Aorta (tissue), 5 donors: ENCODE data around the gene CRELD1. TPM values are rescaled to one million over a fixed set of nuclear protein-coding genes. Genes with fewer than 3 reads are reported as not detected.

Experiments used
- ATAC-seq: fragments of 200-7000 bp; cut with Tn5 transposase; one replicate; pipeline ENCODE4 v1.9.1; 2022; ENCODE audit warnings: moderate library complexity; ENCODE audit not compliant: low FRiP score
- DNase-seq, 2 donors: peaks; one replicate each; pipeline ENCODE4 v3.0.0-alpha.2; 2020
- H3K27ac ChIP-seq, 2 donors: one replicate each; pipeline ENCODE4 v1.5.1; 2013; ENCODE audit warnings: low read length in 2 of 2, mild to moderate bottlenecking in 2 of 2, moderate library complexity in 2 of 2, control low read depth in 1 of 2, inconsistent platforms in 1 of 2, low read depth in 1 of 2
- H3K27me3 ChIP-seq, 2 donors: one replicate each; pipeline ENCODE4 v1.6.1; 2013; ENCODE audit warnings: control low read depth in 1 of 2, low read length in 1 of 2, mild to moderate bottlenecking in 1 of 2, moderate library complexity in 1 of 2; ENCODE audit not compliant: insufficient read depth in 2 of 2, control insufficient read depth in 1 of 2
- H3K36me3 ChIP-seq, 2 donors: one replicate each; pipeline ENCODE4 v1.6.1; 2013; ENCODE audit warnings: control low read depth in 1 of 2, low read length in 1 of 2, mild to moderate bottlenecking in 1 of 2; ENCODE audit not compliant: insufficient read depth in 2 of 2, control insufficient read depth in 1 of 2
- H3K4me1 ChIP-seq, 2 donors: one replicate each; pipeline ENCODE4 v1.6.1; 2013; ENCODE audit warnings: low read length in 2 of 2, control low read depth in 1 of 2, mild to moderate bottlenecking in 1 of 2, moderate library complexity in 1 of 2; ENCODE audit not compliant: insufficient read depth in 2 of 2, control insufficient read depth in 1 of 2
- H3K4me3 ChIP-seq, 2 donors: one replicate each; pipeline ENCODE4 v1.5.1; 2013; ENCODE audit warnings: low read length in 2 of 2, control low read depth in 1 of 2, mild to moderate bottlenecking in 1 of 2
- H3K9me3 ChIP-seq: one replicate; pipeline ENCODE4 v1.6.1; 2013; ENCODE audit warnings: mild to moderate bottlenecking, low read length; ENCODE audit not compliant: control insufficient read depth
- WGBS, 2 donors: extraction: QIAGEN DNeasy Blood & Tissue Kit; methylation state at CpG; one replicate each; pipeline ENCODE4 v1.1.7; 2013; 5-methylcytosine and 5-hydroxymethylcytosine counted together
- intact Hi-C, 2 donors: fragments of 100-400 bp; cut with DNase I; formaldehyde crosslinking; loops; one replicate each; pipeline versions ENCODE4 v1.14.2 to v1.15.0; 2022
- long read RNA-seq, 2 donors: library from polyadenylated mRNA; unstranded; transcript quantifications; one replicate each; pipeline ENCODE4 v2.0.0, GENCODE V29; 2020 to 2021
- polyA plus RNA-seq, 2 donors: library from polyadenylated mRNA; stranded (reverse); fragments of 200-250 nt; gene quantifications; one replicate each; pipeline ENCODE4 v1.2.3, GENCODE V29; 2013
- total RNA-seq, 2 donors: library from RNA; stranded (reverse); fragmentation: NEBNext Ultra II Directional; extraction: Animal tissue kit (Norgen Biotek cat#: 25700); gene quantifications; one replicate each; pipeline ENCODE4 v1.2.1, GENCODE V29; 2021
- donor health status: healthy with polysubstance abuse.
- donor health status: Bipolar disorder and iron deficiency.
- donor health status: DM: no; HTN: no; CAD: no.
- donor health status: DM: no; HTN: no; CAD: no.
- donor health status: DM: yes; HTN: yes; CAD: no.

The CRELD1 gene
- total RNA-seq (10 to 100 TPM; 30.8 to 44.3 TPM), polyA plus RNA-seq (10 to 100 TPM; 35.7 to 36.2 TPM)
- long read RNA-seq, donor 1, transcript CRELD1-206 (11 exons, 1,778 nt) = major isoform, 115 of 287 reads
- long read RNA-seq, donor 1, transcript CRELD1-203 (11 exons, 1,728 nt) = minor isoform, 70 of 287 reads
- long read RNA-seq, donor 1, transcript CRELD1-202 (10 exons, 2,696 nt) = minor isoform, 28 of 287 reads
- long read RNA-seq, donor 1, partial matches to known transcripts = 16 of 287 reads
- long read RNA-seq, donor 1, other reads (novel, unspliced or antisense) = 50 of 287 reads
- long read RNA-seq, donor 2, transcript CRELD1-206 (11 exons, 1,778 nt) = minor isoform, 9 of 28 reads
- long read RNA-seq, donor 2, transcript CRELD1-203 (11 exons, 1,728 nt) = major isoform, 10 of 28 reads
- long read RNA-seq, donor 2, partial matches to known transcripts = 4 of 28 reads
- long read RNA-seq, donor 2, other reads (novel, unspliced or antisense) = 3 of 28 reads

- intact Hi-C loops = loop anchor here in 1 of 2 donors (5.0 kb wide), 1 partner anchor 201 kb away; the partner anchor contains the start of gene BRPF1
- DNase-seq (peak; percentile 96 to 98), ATAC-seq (peak; percentile 97)
- H3K36me3 ChIP-seq = no peaks in the 10 kb centered on the region
- peak within 1 kb of the TSS; percentile 62 to 72 for H3K27ac ChIP-seq
- peak within 1 kb of the TSS; percentile 61 for H3K4me3 ChIP-seq
- 0% methylated on average over 50 of the region's 50 CpGs for WGBS, 2 donors
- H3K27me3 ChIP-seq = no peaks in the 10 kb centered on the region
- no peaks in the 10 kb centered on the region for H3K9me3 ChIP-seq
- peaks cover 0 to 3% of the 10 kb centered on the region in 2 donors for H3K4me1 ChIP-seq
These were observed at the start of gene CRELD1 for GRCh38 chr3:9933561-9934234. CRELD1 (plus strand) TSS chr3:9933834; CDS start chr3:9934439, 605 bp downstream.

DNA sequence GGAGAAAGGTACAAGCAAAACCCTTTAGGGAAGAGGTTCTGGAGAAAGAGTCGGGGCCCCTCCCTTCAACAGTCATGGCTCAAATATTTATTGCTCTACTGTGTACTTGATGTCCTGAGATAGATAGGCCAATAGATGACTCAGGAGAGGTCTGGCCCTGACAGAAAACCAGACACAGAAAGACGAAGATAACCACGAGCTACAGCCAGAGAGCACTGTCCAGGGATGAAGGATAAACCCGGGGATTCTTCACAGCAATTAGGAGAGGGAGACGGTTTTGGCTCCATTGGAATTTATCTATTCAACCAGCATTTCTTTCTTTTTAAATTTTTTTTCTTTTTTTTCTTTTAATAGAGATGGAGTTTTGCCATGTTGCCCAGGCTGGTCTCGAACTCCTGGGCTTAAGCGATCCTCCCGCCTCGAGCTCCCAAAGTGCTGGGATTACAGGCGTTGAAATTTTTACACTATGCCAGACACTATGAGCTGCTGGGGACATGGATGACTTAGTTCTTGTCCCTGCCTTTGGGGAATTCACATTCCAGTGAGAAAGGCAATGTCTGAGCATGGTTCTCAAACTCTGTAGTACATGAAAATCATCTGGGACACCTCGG lies 49.0 kb upstream of the CRELD1 start:
- H3K9me3 ChIP-seq = no peaks in the 10 kb centered on the region
- intact Hi-C loops = no loop called here
- ATAC-seq (no peak), DNase-seq (no peak)
- no peaks in the 10 kb centered on the region for H3K36me3 ChIP-seq
- H3K27ac ChIP-seq = no peak overlapping the region
- no peaks in the 10 kb centered on the region for H3K4me1 ChIP-seq
- no peak overlapping the region for H3K4me3 ChIP-seq
- 80 to 82% methylated on average over 11 of the region's 11 CpGs for WGBS, 2 donors
- H3K27me3 ChIP-seq = no peaks in the 10 kb centered on the region

DNA sequence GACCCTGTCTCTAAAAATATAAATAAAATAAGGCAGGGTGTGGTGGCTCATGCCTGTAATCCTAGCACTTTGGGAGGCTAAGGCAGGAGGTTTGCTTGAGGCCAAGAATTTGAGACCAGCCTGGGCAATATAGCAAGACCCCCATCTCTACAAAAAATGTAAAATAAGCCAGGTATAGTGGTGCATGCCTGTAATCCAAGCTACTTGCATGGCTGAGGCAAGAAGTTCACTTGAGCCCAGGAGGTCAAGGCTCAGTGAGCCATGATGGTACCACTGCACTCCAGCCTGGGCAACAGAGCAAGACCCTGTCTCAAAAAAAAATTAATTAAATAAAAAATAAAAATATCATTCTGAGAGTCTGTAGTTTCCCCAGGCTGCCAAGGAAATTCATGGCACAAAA lies 47.3 kb upstream of the CRELD1 start:
- Histone ChIP-seq H3K27me3 (no peaks in the 10 kb centered on the region), H3K4me1 (no peaks in the 10 kb centered on the region), H3K36me3 (no peaks in the 10 kb centered on the region), H3K9me3 (no peaks in the 10 kb centered on the region), H3K4me3 (no peak overlapping the region), H3K27ac (no peak overlapping the region)
- ATAC-seq (no peak), DNase-seq (no peak)
- intact Hi-C loops = no loop called here

- ATAC-seq (no peak), DNase-seq (no peak)
- no peaks in the 10 kb centered on the region for H3K36me3 ChIP-seq
- intact Hi-C loops = no loop called here
- 88 to 89% methylated on average over 5 of the region's 5 CpGs for WGBS, 2 donors
- H3K4me3 ChIP-seq = no peak overlapping the region
- peaks cover 0 to 4% of the 10 kb centered on the region in 2 donors for H3K4me1 ChIP-seq
- no peaks in the 10 kb centered on the region for H3K27me3 ChIP-seq
- no peak overlapping the region for H3K27ac ChIP-seq
- H3K9me3 ChIP-seq = no peaks in the 10 kb centered on the region
These were observed 46.2 kb upstream of the CRELD1 start for GRCh38 chr3:9887480-9887879.

GRCh38 chr3:9888540-9888939 lies 45.1 kb upstream of the CRELD1 start:
- Histone ChIP-seq H3K36me3 (peaks cover 0 to 6% of the 10 kb centered on the region in 2 donors), H3K4me1 (peaks cover 0 to 4% of the 10 kb centered on the region in 2 donors), H3K27ac (no peak overlapping the region), H3K9me3 (no peaks in the 10 kb centered on the region), H3K27me3 (no peaks in the 10 kb centered on the region), H3K4me3 (no peak overlapping the region)
- DNase-seq (peak in 1 of 2 donors; percentile 9), ATAC-seq (no peak)
- WGBS, 2 donors = 86% methylated on average over 3 of the region's 3 CpGs
- intact Hi-C loops = no loop called here

GRCh38 chr3:9889405-9889804 lies 44.2 kb upstream of the CRELD1 start:
- DNase-seq (no peak), ATAC-seq (no peak)
- no peak overlapping the region for H3K4me3 ChIP-seq
- no peak overlapping the region for H3K27ac ChIP-seq
- WGBS, 2 donors = 76 to 78% methylated on average over 5 of the region's 5 CpGs
- H3K27me3 ChIP-seq = no peaks in the 10 kb centered on the region
- H3K4me1 ChIP-seq = peaks cover 0 to 4% of the 10 kb centered on the region in 2 donors
- intact Hi-C loops = no loop called here
- peaks cover 0 to 6% of the 10 kb centered on the region in 2 donors for H3K36me3 ChIP-seq
- no peaks in the 10 kb centered on the region for H3K9me3 ChIP-seq

GRCh38 chr3:9890249-9891071 lies 43.2 kb upstream of the CRELD1 start, which contains the start of gene JAGN1:
JAGN1 (plus strand) TSS chr3:9890610; CDS start chr3:9890723, 113 bp downstream.
- 1% methylated on average over 58 to 62 of the region's 62 CpGs for WGBS, 2 donors
- H3K27ac ChIP-seq = peak within 1 kb of the TSS in 1 of 2 donors; percentile 98
- no peaks in the 10 kb centered on the region for H3K9me3 ChIP-seq
- peak; percentile 96 for ATAC-seq
- no peaks in the 10 kb centered on the region for H3K27me3 ChIP-seq
- peaks cover 0 to 4% of the 10 kb centered on the region in 2 donors for H3K4me1 ChIP-seq
- peak; percentile 91 to 97 for DNase-seq
- H3K36me3 ChIP-seq = peaks cover 0 to 6% of the 10 kb centered on the region in 2 donors
- peak within 1 kb of the TSS; percentile 66 to 87 for H3K4me3 ChIP-seq
- intact Hi-C loops = loop anchor here in 1 of 2 donors (2.0 kb wide), 1 partner anchor 24 kb away; no protein-coding TSS in a partner anchor
